ENCODE measurements around the gene ZDHHC6.
"Not testable (repeated sequence)": the region's sequence is repeated elsewhere in the genome, so short reads cannot be mapped to it uniquely, and the experiment has no call there.

Gene ZDHHC6, protein sequence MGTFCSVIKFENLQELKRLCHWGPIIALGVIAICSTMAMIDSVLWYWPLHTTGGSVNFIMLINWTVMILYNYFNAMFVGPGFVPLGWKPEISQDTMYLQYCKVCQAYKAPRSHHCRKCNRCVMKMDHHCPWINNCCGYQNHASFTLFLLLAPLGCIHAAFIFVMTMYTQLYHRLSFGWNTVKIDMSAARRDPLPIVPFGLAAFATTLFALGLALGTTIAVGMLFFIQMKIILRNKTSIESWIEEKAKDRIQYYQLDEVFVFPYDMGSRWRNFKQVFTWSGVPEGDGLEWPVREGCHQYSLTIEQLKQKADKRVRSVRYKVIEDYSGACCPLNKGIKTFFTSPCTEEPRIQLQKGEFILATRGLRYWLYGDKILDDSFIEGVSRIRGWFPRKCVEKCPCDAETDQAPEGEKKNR

DNA sequence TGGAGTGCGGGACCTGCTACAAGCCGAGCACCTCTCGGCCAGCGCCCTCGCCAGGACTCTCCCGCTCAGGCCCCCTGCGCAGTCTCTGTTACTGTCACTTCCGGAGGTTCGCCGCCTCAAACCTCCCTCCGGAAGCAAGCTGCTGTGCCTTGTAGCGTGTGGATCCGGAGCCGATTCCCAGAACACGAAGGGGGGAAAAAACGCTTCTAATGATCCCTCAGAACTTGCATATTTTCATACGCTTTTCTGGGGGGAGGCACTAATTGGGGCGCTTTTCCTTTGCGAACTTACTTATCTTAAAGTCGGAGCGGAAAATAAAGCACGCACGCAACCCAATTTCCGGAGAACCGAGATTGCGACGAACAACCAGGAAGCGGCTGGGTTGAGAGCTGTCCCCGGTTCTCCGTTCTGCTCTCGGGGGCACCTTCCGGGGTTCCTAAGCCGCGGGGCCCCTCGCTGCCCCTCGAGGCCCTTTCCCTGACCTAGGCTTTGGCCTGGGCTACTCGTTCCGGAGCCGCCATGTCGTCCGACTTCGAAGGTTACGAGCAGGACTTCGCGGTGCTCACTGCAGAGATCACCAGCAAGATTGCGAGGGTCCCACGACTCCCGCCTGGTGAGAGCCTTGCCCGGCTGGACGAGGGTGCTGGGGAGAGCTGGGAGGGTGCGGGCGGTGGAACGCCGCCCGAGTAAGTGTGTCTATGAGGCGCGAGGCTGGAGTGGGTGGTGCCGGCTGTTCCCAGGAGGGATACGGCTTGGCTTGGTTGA, at the start of gene ZDHHC6, which contains the start of gene VTI1A:
Gene ZDHHC6 (minus strand): TSS at position 60 of the 765 bp plus-strand sequence. CDS start 1,478 bp downstream, outside the sequence.
Gene VTI1A (plus strand): TSS at position 361 of the 765 bp plus-strand sequence. CDS start 159 bp downstream, at position 520.
- peak; percentile 64 to 74 (median 70) for DNase-seq (ENCODE audit: low read depth in 4 of 4, low spot score in 1 of 4)

DNA sequence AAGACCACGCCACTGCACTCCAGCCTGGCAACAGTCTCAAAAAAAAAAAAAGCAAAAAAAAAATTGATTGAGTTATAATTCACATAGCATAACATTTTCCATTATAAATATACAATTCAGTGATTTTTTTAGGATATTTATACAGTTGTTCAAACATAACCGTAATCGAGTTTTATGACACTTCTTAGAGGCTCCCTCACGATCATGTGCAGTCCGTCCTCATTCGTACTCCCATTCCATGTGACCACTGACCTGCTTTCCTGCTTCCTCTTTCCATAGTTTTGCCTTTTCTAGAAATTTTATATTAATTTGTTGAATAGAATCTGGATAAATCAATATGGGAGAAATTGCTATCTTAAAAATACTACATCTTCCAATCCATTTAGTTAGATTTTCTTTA, 46.0 kb upstream of the ZDHHC6 start:
- DNase-seq (ENCODE audit: low read depth in 4 of 4, low spot score in 1 of 4), result no peak

DNA sequence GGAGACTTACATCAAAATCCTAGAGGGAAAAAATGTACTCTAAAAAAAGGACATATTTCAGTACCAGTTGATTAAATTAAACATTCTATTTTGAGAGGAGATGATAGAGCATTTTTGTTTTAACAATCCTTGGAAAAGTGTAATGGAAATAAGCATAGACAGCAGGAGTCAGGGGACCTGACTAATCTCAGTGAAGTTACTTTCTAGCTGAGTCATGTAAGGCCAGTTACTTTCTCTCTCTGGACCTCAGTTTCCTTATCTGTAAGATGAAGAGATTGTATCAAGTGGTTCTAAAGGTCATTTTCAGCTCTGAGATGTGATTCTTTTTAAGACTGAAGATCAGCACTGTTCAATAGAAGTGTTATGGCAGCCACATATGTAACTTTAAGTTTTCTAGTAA, 44.4 kb upstream of the ZDHHC6 start:
- no peak for DNase-seq (ENCODE audit: low read depth in 4 of 4, low spot score in 1 of 4)

DNA sequence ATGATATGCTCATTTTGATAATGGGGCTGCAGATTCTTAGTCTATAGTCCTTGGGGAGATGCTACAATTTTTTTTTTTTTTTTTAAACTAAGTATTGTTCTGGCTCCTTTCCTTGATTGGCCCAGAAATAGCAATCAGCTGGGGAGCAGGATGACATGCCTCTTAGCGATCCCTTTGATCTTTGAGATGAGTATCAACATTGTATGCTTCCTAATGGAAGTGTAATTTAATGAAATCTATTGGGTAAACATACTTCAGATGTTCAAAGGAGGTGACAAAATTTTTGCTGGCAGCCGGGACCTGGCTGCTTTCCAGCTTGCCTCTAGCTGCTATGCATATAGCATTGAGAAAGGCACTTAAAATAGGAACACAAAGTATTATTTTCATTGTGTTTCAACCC, 43.8 kb upstream of the ZDHHC6 start:
- DNase-seq (ENCODE audit: low read depth in 4 of 4, low spot score in 1 of 4), result no peak

DNA sequence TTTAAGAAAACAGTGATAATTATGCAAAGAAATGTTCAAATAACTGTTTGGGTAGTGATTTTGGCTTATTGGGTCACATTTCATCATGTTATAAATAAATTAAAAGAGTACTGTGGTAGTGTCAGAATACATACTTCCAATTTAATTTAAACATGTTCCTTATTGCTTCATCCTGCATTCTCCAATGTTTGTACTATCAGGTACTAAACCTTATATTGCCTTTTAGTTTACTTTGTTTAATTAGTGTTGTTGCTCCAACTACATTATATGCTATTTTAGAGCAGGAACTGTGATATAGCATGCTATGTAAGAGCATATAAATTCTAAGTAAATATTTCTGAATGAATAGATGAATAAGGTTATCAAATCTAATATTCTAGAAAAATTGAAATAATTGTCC, 41.2 kb upstream of the ZDHHC6 start:
- DNase-seq (ENCODE audit: low read depth in 4 of 4, low spot score in 1 of 4), result no peak

DNA sequence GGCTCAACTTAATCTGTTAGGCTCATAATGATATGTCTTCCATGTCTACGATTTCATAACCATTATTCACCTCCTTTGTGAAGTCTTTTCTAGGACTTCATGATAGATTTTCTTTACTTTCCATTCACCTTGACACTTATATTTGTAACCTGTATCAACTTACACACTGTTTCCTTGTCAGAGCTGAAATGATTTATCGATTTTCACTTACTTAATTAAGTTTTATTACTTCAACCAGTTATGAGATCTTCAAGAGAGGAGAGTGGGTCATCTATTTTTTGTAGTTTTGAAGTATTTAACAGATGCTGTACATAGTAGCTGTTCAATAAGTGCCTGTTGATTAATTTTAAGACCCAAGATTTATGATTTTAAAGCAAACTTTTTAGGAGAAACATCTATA, 37.7 kb upstream of the ZDHHC6 start:
- no peak for DNase-seq (ENCODE audit: low read depth in 4 of 4, low spot score in 1 of 4)

DNA sequence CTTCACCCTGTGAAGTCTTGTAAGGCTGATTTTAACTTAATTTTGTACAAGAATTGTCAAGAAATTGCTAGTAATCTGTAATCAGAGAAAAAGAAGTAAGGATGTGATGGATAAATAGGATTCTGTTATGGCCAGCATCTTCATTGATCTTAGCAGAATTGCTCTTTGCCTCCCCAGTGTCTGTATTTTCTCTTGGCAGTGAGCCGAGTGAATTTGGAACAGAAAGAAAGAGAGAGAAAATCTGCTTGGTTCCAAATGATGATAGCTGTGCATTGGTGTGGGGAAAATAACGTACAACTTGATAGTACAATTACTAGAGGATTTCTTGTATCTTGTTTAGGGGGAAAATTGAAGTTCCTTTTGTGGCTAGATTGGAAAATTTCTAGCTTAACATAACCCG, 34.9 kb upstream of the ZDHHC6 start:
- no peak for DNase-seq (ENCODE audit: low read depth in 4 of 4, low spot score in 1 of 4)

DNA sequence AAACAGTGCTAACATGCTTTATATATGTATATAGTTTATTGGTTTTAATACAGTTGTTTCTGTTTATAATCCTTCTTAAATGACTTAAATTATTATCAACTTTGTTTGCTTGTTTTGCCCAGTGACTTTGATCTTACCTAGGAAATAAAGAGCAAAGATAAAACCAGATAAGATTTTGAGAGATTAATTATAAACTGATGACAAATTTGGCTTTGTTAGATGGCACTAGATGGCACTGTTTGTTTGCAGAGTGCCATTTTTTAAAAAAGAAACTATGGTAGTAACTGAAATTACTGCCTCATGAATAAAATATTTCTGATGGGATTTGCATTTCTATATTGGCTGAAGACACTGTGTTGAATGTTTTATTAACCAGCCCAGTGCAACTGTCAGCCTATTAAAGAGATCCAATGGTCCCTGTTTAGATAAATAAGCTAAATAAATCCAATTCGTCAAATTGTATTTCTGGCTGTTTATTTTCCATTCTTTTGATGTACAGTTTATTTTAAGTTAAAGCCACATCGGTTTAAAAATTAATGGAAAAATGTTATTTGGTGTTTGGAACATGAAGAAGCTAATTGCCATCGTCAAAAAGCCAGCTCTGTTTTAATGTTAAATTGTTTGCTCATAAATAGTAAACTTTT, 29.0 kb upstream of the ZDHHC6 start:
- no peak for DNase-seq (ENCODE audit: low read depth in 4 of 4, low spot score in 1 of 4)

DNA sequence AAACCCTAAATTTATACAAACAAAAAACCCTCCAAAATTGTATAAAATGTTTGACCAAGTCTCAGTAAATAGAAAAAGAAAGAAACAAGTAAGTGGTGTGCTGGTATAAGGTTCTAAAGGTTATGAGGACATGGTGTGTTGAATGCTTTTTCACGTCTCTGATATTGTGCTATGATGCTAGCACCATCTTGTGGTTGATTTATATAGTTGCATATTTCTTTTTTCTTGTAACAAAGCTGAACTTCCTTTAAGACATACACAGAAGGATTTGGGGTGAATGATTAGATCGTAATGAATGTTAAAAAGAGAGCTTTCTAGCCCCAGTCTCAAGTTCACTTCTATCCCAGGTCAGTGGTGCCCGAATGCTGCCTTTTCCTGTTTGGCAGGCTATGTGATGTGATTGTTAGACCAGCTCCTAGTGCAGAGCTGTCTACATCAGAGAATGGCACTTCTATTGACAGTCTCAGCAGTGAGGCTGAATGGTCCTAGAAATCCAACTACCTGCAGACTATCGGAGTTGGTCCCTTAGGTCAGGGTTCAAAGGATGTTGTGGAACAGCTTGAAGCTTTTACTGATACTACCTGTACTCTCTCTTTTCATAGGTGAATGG, 25.3 kb upstream of the ZDHHC6 start:
- DNase-seq (ENCODE audit: low read depth in 4 of 4, low spot score in 1 of 4), result no peak

DNA sequence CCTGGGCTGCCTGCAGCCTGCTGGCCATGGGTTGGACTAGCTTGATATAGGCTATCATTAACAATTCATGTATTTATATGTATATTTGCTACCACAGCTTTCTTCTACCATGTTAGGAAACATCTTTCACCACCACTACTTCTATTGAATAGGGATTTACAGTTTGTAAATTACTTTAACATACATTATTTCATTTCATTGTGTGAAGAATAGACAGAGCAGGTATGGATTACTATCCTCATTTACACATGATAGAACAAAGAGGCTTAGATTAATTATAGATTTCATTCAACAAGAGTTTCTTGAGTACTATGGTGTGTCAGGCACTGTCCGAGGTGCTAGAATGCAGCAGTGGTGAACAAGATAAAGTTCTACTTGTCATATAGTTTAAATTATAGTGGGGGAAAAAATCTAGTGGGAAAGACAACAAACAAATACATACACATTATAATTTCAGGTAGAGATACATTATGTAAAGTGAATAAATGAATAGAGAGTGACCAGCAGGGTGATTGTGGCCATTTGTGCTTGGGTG, 20.9 kb upstream of the ZDHHC6 start:
- DNase-seq (ENCODE audit: low read depth in 4 of 4, low spot score in 1 of 4), result no peak

DNA sequence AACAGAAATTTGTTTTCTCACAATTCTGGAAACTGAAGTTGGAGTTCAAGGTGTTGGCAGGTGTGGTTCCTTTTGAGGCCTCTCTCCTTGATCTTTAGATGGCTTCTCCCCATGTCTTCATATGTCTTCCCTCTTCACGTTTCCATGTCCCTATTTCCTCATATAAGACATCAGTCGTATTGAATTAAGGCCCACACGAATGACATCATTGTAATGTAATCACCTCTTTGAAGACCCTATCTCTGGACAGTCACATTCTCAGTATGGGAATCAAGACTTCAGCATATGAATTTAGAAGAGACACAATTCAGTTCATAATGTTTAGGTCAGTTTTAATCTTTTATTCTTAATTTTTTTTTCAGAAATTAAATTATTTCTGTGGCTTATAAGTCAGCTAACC, 20.1 kb upstream of the ZDHHC6 start:
- no peak for DNase-seq (ENCODE audit: low read depth in 4 of 4, low spot score in 1 of 4)

DNA sequence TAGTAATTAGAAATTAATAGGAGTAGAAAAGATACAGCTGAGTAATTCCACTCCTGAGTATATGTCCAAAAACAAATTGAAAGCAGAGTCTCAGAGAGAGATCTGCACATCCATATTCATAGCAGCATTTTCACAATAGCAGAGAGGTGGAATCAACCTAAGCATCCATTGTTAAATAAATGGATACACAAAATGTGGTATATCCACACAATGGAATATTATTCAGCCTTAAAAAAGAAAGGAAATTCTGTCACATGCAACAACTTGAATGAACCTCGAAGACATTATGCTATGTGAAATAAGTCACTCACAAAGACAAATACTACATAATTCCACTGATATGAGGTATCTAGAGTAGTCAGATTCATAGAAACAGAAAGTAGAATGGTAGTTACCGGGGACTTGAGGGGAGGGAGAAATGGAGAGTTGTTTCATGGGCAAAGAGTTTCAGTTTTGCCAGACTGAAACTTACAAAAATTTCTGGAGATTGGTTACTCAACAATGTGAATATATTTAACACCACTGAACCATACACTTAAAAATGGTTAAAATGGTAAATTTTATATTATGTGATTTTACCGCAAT, 18.7 kb upstream of the ZDHHC6 start:
- DNase-seq (ENCODE audit: low read depth in 4 of 4, low spot score in 1 of 4), result no peak

DNA sequence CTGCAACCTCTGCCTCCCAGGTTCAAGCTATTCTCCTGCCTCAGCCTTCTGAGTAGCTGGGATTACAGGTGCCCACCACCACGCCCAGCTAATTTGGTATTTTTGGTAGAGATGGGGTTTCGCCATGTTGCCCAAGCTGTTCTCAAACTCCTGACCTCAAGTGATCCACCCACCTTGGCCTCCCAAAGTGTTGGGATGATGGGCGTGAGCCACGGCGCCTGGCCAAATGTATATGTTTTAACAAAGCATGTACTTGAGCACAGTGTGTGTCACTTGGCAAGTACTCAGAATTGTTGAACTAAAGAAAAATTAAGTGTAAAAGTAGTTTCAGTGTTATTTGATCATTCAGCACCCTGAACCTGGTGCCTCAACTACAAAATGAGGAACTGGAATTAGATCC, 17.4 kb upstream of the ZDHHC6 start:
- not testable (repeated sequence) for DNase-seq (ENCODE audit: low read depth in 4 of 4, low spot score in 1 of 4)

DNA sequence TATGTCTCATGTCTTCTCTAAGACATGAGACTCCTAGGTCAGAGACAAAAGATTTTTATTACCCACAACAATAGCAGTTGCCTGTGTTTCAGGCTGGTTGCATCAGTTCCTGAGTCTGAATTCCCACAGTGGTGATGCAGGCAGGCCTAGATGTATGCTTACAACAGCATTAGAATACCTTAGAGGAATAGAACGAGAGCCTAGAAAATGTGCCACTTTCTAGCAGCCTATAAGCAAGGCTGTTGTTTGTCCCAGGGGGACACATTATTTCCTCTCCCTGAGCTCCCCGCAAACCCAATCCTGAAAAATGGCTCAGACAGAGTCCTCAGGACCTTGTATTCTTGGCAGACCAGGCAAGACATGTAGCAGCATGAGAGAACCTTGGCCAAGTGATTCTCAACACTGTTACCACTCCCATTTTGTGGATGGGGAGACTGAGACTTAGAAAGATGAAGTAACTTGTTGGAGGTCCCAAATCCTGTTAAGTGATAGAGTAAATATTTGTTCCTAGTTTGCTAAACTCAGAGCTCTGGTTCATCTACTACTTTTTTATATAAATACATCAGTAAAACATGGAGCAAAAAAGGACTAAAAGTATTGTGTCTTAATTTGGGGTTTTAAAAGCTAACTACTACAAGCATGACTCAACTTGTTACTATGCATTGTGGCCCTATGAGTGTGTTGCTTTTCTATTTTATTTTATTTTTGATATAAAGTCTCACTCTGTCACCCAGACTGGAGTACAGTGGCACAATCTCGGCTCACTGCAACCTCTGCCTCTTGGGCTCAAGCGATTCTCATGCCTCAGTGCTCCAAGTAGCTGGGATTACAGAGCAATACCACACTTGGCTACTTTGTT, 14.5 kb upstream of the ZDHHC6 start:
- no peak for DNase-seq (ENCODE audit: low read depth in 4 of 4, low spot score in 1 of 4)

DNA sequence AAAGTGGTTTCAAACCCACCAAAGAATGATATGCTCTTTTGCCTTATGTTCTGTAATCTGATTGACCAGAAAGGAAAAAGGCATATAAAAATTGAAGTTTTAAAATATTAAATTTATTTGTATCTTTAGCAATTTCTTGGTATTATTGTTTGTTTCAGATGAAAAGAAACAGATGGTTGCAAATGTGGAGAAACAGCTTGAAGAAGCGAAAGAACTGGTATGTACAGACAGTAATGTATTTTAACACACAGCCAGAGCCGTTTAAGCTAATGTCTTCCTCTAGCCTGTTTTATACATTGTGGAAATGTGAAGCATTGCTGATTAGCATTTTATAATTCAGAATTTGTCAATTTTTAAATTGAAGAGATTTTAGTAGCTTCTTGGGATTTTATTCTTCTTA, 13.7 kb upstream of the ZDHHC6 start:
- no peak for DNase-seq (ENCODE audit: low read depth in 4 of 4, low spot score in 1 of 4)

DNA sequence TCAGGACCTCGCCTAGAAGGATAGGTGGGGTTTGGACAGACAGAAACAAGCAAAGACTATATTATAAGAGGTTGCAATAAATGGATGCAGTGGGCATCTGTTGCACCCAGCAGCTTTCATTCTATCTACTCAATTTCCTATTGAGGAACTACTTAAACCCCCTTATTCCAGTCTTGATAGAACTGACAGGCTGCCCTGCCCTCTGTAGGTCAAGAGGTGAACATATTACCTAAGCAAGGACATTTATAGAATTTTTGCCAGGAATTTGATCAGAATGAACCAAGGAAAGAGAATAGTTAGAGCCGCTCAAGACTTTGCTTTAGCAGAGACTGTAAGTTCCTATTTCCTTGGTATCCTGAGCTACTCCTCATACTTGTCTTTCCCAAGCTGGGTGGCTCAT, 9.8 kb upstream of the ZDHHC6 start:
- DNase-seq (ENCODE audit: low read depth in 4 of 4, low spot score in 1 of 4), result no peak

DNA sequence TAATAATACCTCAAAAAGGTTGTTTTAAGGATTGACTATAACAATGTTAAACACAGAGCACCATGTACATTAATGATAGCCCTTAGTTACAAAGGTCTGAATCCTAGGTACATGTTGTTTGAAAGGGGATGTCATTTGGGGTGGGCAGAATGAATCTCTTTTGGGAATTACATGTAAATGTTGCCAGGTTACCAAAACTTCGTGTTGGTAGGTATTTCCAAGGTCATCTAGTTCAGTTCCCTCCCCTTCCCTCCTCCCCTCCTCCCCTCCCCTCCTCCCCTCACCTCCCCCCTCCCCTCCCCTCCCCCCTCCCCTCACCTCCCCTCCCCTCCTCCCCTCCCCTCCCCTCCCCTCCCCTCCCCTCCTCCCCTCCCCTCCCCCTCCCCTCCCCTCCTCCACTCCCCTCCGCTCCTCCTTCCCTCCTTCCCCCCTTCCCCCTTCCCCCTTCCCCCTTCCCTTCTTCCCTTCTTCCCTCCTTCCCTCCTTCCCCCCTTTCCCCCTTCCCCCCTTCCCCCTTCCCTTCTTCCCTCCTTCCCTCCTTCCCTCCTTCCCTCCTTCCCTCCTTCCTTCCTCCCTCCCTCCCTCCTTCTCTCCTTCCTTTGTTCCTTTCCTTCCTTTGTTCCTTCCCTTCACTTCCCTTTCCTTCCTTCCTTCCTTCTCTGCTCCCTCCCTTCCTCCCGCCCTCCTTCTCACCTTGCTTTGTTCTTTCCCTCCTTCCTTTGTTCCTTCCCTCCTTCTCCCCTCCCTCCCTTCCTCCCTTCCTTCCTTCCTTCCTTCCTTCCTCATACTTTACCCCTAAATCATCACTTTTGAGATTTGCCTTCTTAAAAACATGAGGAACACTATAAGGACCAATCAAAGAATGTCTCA, 8.4 kb upstream of the ZDHHC6 start:
- DNase-seq (ENCODE audit: low read depth in 4 of 4, low spot score in 1 of 4), result no peak

DNA sequence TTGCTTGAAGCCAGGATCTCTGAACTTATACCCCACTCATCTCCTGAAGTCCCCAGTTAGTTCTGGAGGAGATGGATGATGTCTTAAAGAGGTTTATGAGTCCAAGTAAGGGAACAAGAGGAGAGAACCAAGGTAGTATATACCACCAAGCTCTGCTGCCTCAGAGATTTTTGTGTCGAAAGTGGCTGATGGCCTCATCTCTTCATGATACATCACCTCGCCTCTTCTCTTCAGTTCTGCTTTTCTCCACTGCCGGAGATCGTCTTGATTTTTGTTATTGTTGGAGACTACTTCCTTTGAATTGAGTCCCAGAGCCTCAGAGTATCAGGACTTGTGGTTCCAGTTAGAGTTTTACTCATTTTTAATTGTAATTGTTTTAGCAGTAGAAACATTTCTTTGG, 2.2 kb upstream of the ZDHHC6 start:
- DNase-seq (ENCODE audit: low read depth in 4 of 4, low spot score in 1 of 4), result no peak

DNA sequence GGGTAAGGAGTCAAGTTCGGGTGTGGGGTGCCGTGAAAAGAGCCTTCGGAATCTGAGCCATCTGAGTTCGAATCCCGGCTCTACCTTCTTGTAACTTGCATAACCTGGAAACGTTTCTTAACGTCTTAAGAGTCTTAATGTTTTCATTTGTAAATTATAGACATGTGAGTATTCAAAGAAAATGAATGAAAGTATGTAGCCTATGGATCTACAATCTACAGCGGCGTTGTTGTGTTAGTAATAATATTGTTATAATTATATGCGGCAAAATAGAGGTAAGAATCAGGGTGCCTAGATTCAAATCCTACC, 860 bp upstream of the ZDHHC6 start:
- DNase-seq (ENCODE audit: low read depth in 4 of 4, low spot score in 1 of 4), result no peak
